WI38 (cell line): ENCODE measurements around the gene PKHD1.

Experiments
- H3K4me3 ChIP-seq: 2 replicates; pipeline ENCODE4 v1.5.1; 2011; ENCODE audit warnings: low read depth, mild to moderate bottlenecking, control low read depth, low read length
- CTCF ChIP-seq: IDR thresholded peaks from 2 replicates; pipeline ENCODE4 v1.5.1; 2012; ENCODE audit warnings: low read depth, mild to moderate bottlenecking, control low read depth, low read length

Gene PKHD1

GRCh38 chr6:51571168-51571567, 516.2 kb downstream of the PKHD1 start:
- no peak overlapping the region for H3K4me3 ChIP-seq
- TF ChIP-seq CTCF, result no peak

- H3K4me3 ChIP-seq, result no peak overlapping the region
- no peak for TF ChIP-seq CTCF
Observed at GRCh38 chr6:51570168-51570921, 517.1 kb downstream of the PKHD1 start.

GRCh38 chr6:51569594-51569993, 517.8 kb downstream of the PKHD1 start:
- no peak for TF ChIP-seq CTCF
- no peak overlapping the region for H3K4me3 ChIP-seq

- no peak for TF ChIP-seq CTCF
- no peak overlapping the region for H3K4me3 ChIP-seq
Observed at GRCh38 chr6:51568771-51569170, 518.6 kb downstream of the PKHD1 start.

- no peak overlapping the region for H3K4me3 ChIP-seq
- TF ChIP-seq CTCF, result no peak
Observed at GRCh38 chr6:51565472-51565871, 521.9 kb downstream of the PKHD1 start.
